Body of pancreas (tissue), 4 donors: ENCODE results near the gene TMEM244.

ENCODE experiments used
- CTCF ChIP-seq, 7 experiments: fragments of 450-650 bp in 4 of 7; fragments of 200-600 bp in 3 of 7; sonication (generic) in 3 of 7; IDR thresholded peaks; one replicate each; pipeline ENCODE4 v1.5.1; 2016 to 2019; ENCODE audit warnings: antibody characterized with exemption in 7 of 7
- POLR2A ChIP-seq, 3 donors: fragments of 450-650 bp; IDR thresholded peaks; one replicate each; pipeline ENCODE4 v1.6.1; 2016; ENCODE audit warnings: antibody characterized with exemption in 3 of 3, mild to moderate bottlenecking in 2 of 3

- no peak for TF ChIP-seq CTCF (IDR thresholded peaks at IDR 0.05)
- TF ChIP-seq POLR2A (IDR thresholded peaks at IDR 0.05) = no peak
Observed at GRCh38 chr6:129832299-129832698, 28.8 kb downstream of the TMEM244 start.
